H1 (cell line): ENCODE data around the gene NEDD8. TPM values are rescaled to one million over a fixed set of nuclear protein-coding genes. Genes with fewer than 3 reads are reported as not detected.
A peak's percentile ranks its signal among the peaks of the same experiment; 100 is the strongest.

ENCODE experiments used
- CTCF ChIA-PET: fragments of 300-600 bp; sonication (Branson Sonifier 250); formaldehyde crosslinking; loops from one replicate; lab custom pipeline; 2021; ENCODE audit not compliant: partially characterized antibody; lab: Charles Lee
- POLR2A ChIA-PET: fragments of 300-600 bp; sonication (Branson Sonifier 250); formaldehyde crosslinking; loops from one replicate; lab custom pipeline; 2021; ENCODE audit warnings: inconsistent platforms; ENCODE audit not compliant: partially characterized antibody; lab: Charles Lee
- DNase-seq, 2 experiments: peaks; one replicate each; pipeline versions ENCODE4 v3.0.0 to v3.0.0-alpha.2; 2010 to 2022; ENCODE audit warnings: low spot score in 2 of 2, low read depth in 1 of 2, mixed read lengths in 1 of 2
- FAIRE-seq: peaks from 2 replicates; lab custom pipeline; 2011; peaks lifted over from hg19 to GRCh38; lab: Jason Lieb, UNC
- H2AFZ ChIP-seq: 2 replicates; pipeline ENCODE4 v1.8.1; 2012; ENCODE audit warnings: low read length, inconsistent platforms
- H2AK5ac ChIP-seq: 2 replicates; pipeline ENCODE4 v1.6.1; 2013; ENCODE audit warnings: low read depth, low read length
- H2BK120ac ChIP-seq: replicated peaks from 2 replicates; pipeline ENCODE3; 2013; ENCODE audit warnings: low read depth, low read length, inconsistent platforms
- H2BK12ac ChIP-seq: 2 replicates; pipeline ENCODE4 v1.6.1; 2013; ENCODE audit warnings: low read depth, low read length
- H2BK15ac ChIP-seq: 2 replicates; pipeline ENCODE4 v1.6.1; 2013; ENCODE audit warnings: low read length
- H2BK20ac ChIP-seq: 2 replicates; pipeline ENCODE4 v1.6.1; 2013; ENCODE audit warnings: low read length
- H2BK5ac ChIP-seq: 2 replicates; pipeline ENCODE4 v1.6.1; 2013; ENCODE audit warnings: low read depth, low read length
- H3K14ac ChIP-seq: 2 replicates; pipeline ENCODE4 v1.6.1; 2013; ENCODE audit warnings: inconsistent platforms; ENCODE audit not compliant: insufficient read length
- H3K18ac ChIP-seq: 2 replicates; pipeline ENCODE4 v1.6.1; 2013; ENCODE audit warnings: low read length; ENCODE audit errors: extremely low read depth
- H3K23ac ChIP-seq: 2 replicates; pipeline ENCODE4 v1.6.1; 2013; ENCODE audit warnings: inconsistent platforms; ENCODE audit not compliant: insufficient read length
- H3K23me2 ChIP-seq: 2 replicates; pipeline ENCODE4 v1.6.1; 2013; ENCODE audit warnings: low read depth, low read length
- H3K27ac ChIP-seq: 2 replicates; pipeline ENCODE4 v1.6.1; 2011; ENCODE audit warnings: low read depth, low read length, inconsistent platforms
- H3K27me3 ChIP-seq, 4 experiments: replicated peaks in 1 of 4; 1 replicate in 1 of 4; 2 replicates in 3 of 4; pipeline versions ENCODE4 v1.6.1 to v1.8.1; 2011 to 2013; ENCODE audit warnings: low read length in 3 of 4, mild to moderate bottlenecking in 3 of 4, inconsistent platforms in 2 of 4, mixed read lengths in 2 of 4, moderate library complexity in 1 of 4; ENCODE audit not compliant: control insufficient read depth in 3 of 4, insufficient read depth in 3 of 4; ENCODE audit errors: extremely low read depth in 1 of 4
- H3K36me3 ChIP-seq, 4 experiments: 2 replicates each; pipeline versions ENCODE4 v1.6.1 to v1.8.1; 2011 to 2013; ENCODE audit warnings: mild to moderate bottlenecking in 4 of 4, low read length in 3 of 4, moderate library complexity in 2 of 4, control low read depth in 1 of 4, inconsistent platforms in 1 of 4; ENCODE audit not compliant: insufficient read depth in 4 of 4, control insufficient read depth in 2 of 4
- H3K4ac ChIP-seq: replicated peaks from 2 replicates; pipeline ENCODE3; 2013; ENCODE audit warnings: low read length, low read depth, mixed read lengths, inconsistent platforms; ENCODE audit not compliant: insufficient read length
- H3K4me1 ChIP-seq, 4 experiments: replicated peaks in 1 of 4; 1 replicate in 1 of 4; 2 replicates in 3 of 4; pipeline versions ENCODE4 v1.6.1 to v1.8.1; 2011 to 2013; ENCODE audit warnings: low read length in 3 of 4, inconsistent platforms in 2 of 4, mixed read lengths in 1 of 4; ENCODE audit not compliant: insufficient read depth in 4 of 4, control insufficient read depth in 3 of 4
- H3K4me2 ChIP-seq, 2 experiments: 2 replicates each; pipeline versions ENCODE4 v1.6.1 to v1.8.1; 2011 to 2013; ENCODE audit warnings: low read depth in 2 of 2, low read length in 2 of 2, control low read depth in 1 of 2, inconsistent platforms in 1 of 2, mild to moderate bottlenecking in 1 of 2; ENCODE audit not compliant: insufficient read depth in 1 of 2
- H3K4me3 ChIP-seq, 4 experiments: fragments of 200-600, 300-600 bp in 1 of 4; sonication (generic), shearing (Covaris generic), sonication (Bioruptor Twin) in 1 of 4; 2 replicates each; pipeline versions ENCODE4 v1.5.1 to v1.8.1; 2011 to 2016; ENCODE audit warnings: low read length in 4 of 4, low read depth in 3 of 4, control low read depth in 2 of 4, inconsistent platforms in 2 of 4, mild to moderate bottlenecking in 2 of 4, mixed read lengths in 1 of 4, moderate library complexity in 1 of 4; ENCODE audit not compliant: insufficient read depth in 2 of 4; ENCODE audit errors: extremely low read depth in 1 of 4
- H3K56ac ChIP-seq: replicated peaks from 2 replicates; pipeline ENCODE3; 2013; ENCODE audit warnings: low read depth, mild to moderate bottlenecking, mixed read lengths, low read length, inconsistent platforms; ENCODE audit not compliant: insufficient read length
- H3K79me1 ChIP-seq: 2 replicates; pipeline ENCODE4 v1.6.1; 2013; ENCODE audit warnings: low read depth, low read length, control low read depth
- H3K79me2 ChIP-seq, 2 experiments: 2 replicates each; pipeline versions ENCODE4 v1.6.1 to v1.8.1; 2012 to 2013; ENCODE audit warnings: low read length in 2 of 2, mild to moderate bottlenecking in 2 of 2, inconsistent platforms in 1 of 2; ENCODE audit not compliant: insufficient read depth in 2 of 2, control insufficient read depth in 1 of 2
- H3K9ac ChIP-seq, 4 experiments: replicated peaks in 1 of 4; 1 replicate in 1 of 4; 2 replicates in 3 of 4; pipeline versions ENCODE4 v1.6.1 to v1.8.1; 2011 to 2013; ENCODE audit warnings: low read depth in 3 of 4, low read length in 3 of 4, control low read depth in 2 of 4, mild to moderate bottlenecking in 2 of 4, moderate library complexity in 2 of 4, inconsistent platforms in 1 of 4; ENCODE audit errors: extremely low read depth in 1 of 4
- H3K9me3 ChIP-seq, 2 experiments: 2 replicates each; pipeline versions ENCODE4 v1.6.1 to v1.8.1; 2012 to 2013; ENCODE audit warnings: mild to moderate bottlenecking in 2 of 2, moderate library complexity in 2 of 2, control low read depth in 1 of 2, inconsistent platforms in 1 of 2, low read depth in 1 of 2, low read length in 1 of 2, mixed read lengths in 1 of 2; ENCODE audit not compliant: insufficient read depth in 2 of 2
- H4K20me1 ChIP-seq, 2 experiments: replicated peaks in 1 of 2; 2 replicates each; pipeline versions ENCODE3 to v1.8.1; 2011 to 2013; ENCODE audit warnings: inconsistent platforms in 2 of 2, low read length in 2 of 2, mild to moderate bottlenecking in 1 of 2; ENCODE audit not compliant: insufficient read depth in 2 of 2, control insufficient read depth in 1 of 2
- H4K5ac ChIP-seq: 2 replicates; pipeline ENCODE4 v1.6.1; 2013; ENCODE audit warnings: low read length, low read depth, mixed read lengths, inconsistent platforms; ENCODE audit not compliant: insufficient read length
- H4K8ac ChIP-seq: 2 replicates; pipeline ENCODE4 v1.8.0; 2013; ENCODE audit warnings: mild to moderate bottlenecking, moderate library complexity, low read length, inconsistent platforms; ENCODE audit not compliant: insufficient read depth; ENCODE audit errors: extremely low read depth
- H4K91ac ChIP-seq: replicated peaks from 2 replicates; pipeline ENCODE3; 2013; ENCODE audit warnings: low read length, mixed read lengths, inconsistent platforms; ENCODE audit not compliant: insufficient read length
- ASH2L ChIP-seq: fragments of 200-600, 300-600 bp; sonication (generic); IDR thresholded peaks from one replicate; pipeline ENCODE4 v1.7.1; 2017; ENCODE audit warnings: low read length
- GABPA ChIP-seq: IDR thresholded peaks from 2 replicates; pipeline ENCODE4 v1.6.1; 2011; ENCODE audit warnings: mild to moderate bottlenecking, low read length, moderate library complexity, borderline replicate concordance; ENCODE audit not compliant: insufficient read depth
- HDAC2 ChIP-seq, 2 experiments: fragments of 300-600 bp in 1 of 2; sonication (generic) in 1 of 2; IDR thresholded peaks; 2 replicates each; pipeline ENCODE4 v1.6.1; 2011 to 2012; ENCODE audit warnings: low read depth in 2 of 2, low read length in 2 of 2, mild to moderate bottlenecking in 2 of 2, moderate library complexity in 2 of 2, borderline replicate concordance in 1 of 2, inconsistent platforms in 1 of 2
- KDM1A ChIP-seq: fragments of 200-600, 300-600 bp; sonication (generic); IDR thresholded peaks from 2 replicates; pipeline ENCODE4 v1.7.1; 2016; ENCODE audit warnings: mild to moderate bottlenecking, low read length, borderline replicate concordance
- RBBP5 ChIP-seq: IDR thresholded peaks from 2 replicates; pipeline ENCODE4 v1.7.1; 2012; ENCODE audit warnings: low read depth, mild to moderate bottlenecking, inconsistent platforms, low read length, moderate library complexity, borderline replicate concordance
- SIN3A ChIP-seq, 2 experiments: IDR thresholded peaks in 1 of 2; conservative IDR thresholded peaks in 1 of 2; 2 replicates each; pipeline ENCODE4 v1.6.1; 2011 to 2012; ENCODE audit warnings: low read length in 2 of 2, improper control_type of control experiment in 1 of 2, low read depth in 1 of 2, mild to moderate bottlenecking in 1 of 2
- SIX5 ChIP-seq: IDR thresholded peaks from 2 replicates; pipeline ENCODE4 v1.6.1; 2011; ENCODE audit warnings: mild to moderate bottlenecking, low read depth, low read length
- WGBS, 2 experiments: shearing (Covaris generic) in 1 of 2; methylation state at CpG; one replicate each; pipeline versions ENCODE4 v1.1.6 to v1.1.7; 2013 to 2015; ENCODE audit warnings: low lambda C conversion rate in 2 of 2, mixed read lengths in 2 of 2, inconsistent platforms in 1 of 2, low coverage in 1 of 2, missing lambda C conversion rate in 1 of 2; ENCODE audit not compliant: insufficient replicate concordance in 2 of 2, insufficient coverage in 1 of 2, insufficient read length in 1 of 2; ENCODE audit errors: extremely low coverage in 1 of 2, missing lambda C conversion rate in 1 of 2; 5-methylcytosine and 5-hydroxymethylcytosine counted together
- long read RNA-seq, 2 experiments: library from RNA in 1 of 2; library from capped mRNA in 1 of 2; stranded (forward); transcript quantifications; one replicate each; pipeline ENCODE4 v2.0.0, GENCODE V29; 2021; ENCODE audit warnings: inconsistent platforms in 1 of 2
- polyA minus RNA-seq, 3 experiments: library from RNA; depleted of rRNA, polyadenylated mRNA; stranded (reverse); fragments of >200 nt; gene quantifications; 1 replicate in 2 of 3; 2 replicates in 1 of 3; pipeline ENCODE4 v1.2.3, GENCODE V29; 2011
- polyA plus RNA-seq, 7 experiments: library from polyadenylated mRNA; depleted of rRNA in 3 of 7; stranded (reverse) in 5 of 7; unstranded in 2 of 7; fragments of >200 nt in 5 of 7; fragments of 200-250 nt in 2 of 7; gene quantifications; 1 replicate in 5 of 7; 2 replicates in 1 of 7; 4 replicates in 1 of 7; pipeline versions ENCODE4 v1.2.1 to v1.2.3, GENCODE V29; 2011 to 2013; ENCODE audit warnings: missing spikeins in 2 of 7, mixed read lengths in 2 of 7
- total RNA-seq: library from RNA; stranded (reverse); fragmentation: NEBNext Ultra II Directional; extraction: Animal tissue kit (Norgen Biotek cat#: 25700); gene quantifications from 2 replicates; pipeline ENCODE4 v1.2.1, GENCODE V29; 2021

NEDD8 gene
- 241 and 253 TPM in 2 replicates for total RNA-seq
- 196 and 317 TPM in 2 replicates for polyA plus RNA-seq (2011; rRNA removed)
- polyA plus RNA-seq (2011; cell fraction: cytosol; rRNA removed): 304 TPM
- polyA plus RNA-seq (2011; cell fraction: nucleus; rRNA removed): 126 TPM
- 368 to 472 TPM (median 440 TPM) in 4 replicates for polyA plus RNA-seq (2012, experiment 1 of 2)
- 1,298 TPM for polyA plus RNA-seq (2012, experiment 2 of 2)
- polyA plus RNA-seq (2013, experiment 1 of 2): 411 TPM
- 426 TPM for polyA plus RNA-seq (2013, experiment 2 of 2)
- 70.9 and 75.2 TPM in 2 replicates for polyA minus RNA-seq (2011; rRNA and poly(A)+ RNA removed)
- polyA minus RNA-seq (2011; cell fraction: cytosol; rRNA and poly(A)+ RNA removed): 68.0 TPM
- polyA minus RNA-seq (2011; cell fraction: nucleus; rRNA and poly(A)+ RNA removed): 51.1 TPM
- long read RNA-seq, experiment 1, transcript NEDD8-208 (3 exons, 654 nt): minor isoform, 5 of 177 reads
- long read RNA-seq, experiment 1, transcript NEDD8-201 (4 exons, 708 nt): major isoform, 151 of 177 reads
- long read RNA-seq, experiment 1, partial matches to known transcripts: 6 of 177 reads
- long read RNA-seq, experiment 1, other reads (novel, unspliced or antisense): 12 of 177 reads
- long read RNA-seq, experiment 2, transcript NEDD8-201 (4 exons, 708 nt): major isoform, 10 of 14 reads
- long read RNA-seq, experiment 2, partial matches to known transcripts: 1 of 14 reads
- long read RNA-seq, experiment 2, other reads (novel, unspliced or antisense): 0 of 14 reads

- Histone ChIP-seq H3K4me3 (peak within 1 kb of the TSS; percentile 81 to 97 (median 88)), H3K79me2 (peaks cover 3 to 48% of the 10 kb centered on the region in 2 experiments; a peak in 2 of 4 replicates), H3K27me3 (no peaks in the 10 kb centered on the region; a peak in 1 of 7 replicates), H2BK12ac (peak within 1 kb of the TSS; percentile 69; the same call in 1 of the 2 replicates), H4K5ac (peak within 1 kb of the TSS; percentile 100), H3K56ac (peak within 1 kb of the TSS; percentile 97), H2AFZ (peak within 1 kb of the TSS; percentile 96), H2AK5ac (peak within 1 kb of the TSS; percentile 96), H4K20me1 (peaks cover 0 to 7% of the 10 kb centered on the region in 2 experiments), H3K9me3 (no peaks in the 10 kb centered on the region), H2BK5ac (peak within 1 kb of the TSS; percentile 96), H2BK120ac (peak within 1 kb of the TSS; percentile 57), H3K4me2 (peak within 1 kb of the TSS; percentile 86 to 92), H3K23me2 (peaks cover 11% of the 10 kb centered on the region), H3K79me1 (no peaks in the 10 kb centered on the region; the same call in 1 of the 2 replicates), H4K8ac (peak within 1 kb of the TSS; percentile 93), H2BK15ac (peak within 1 kb of the TSS; percentile 66; the same call in 1 of the 2 replicates), H3K23ac (no peak within 1 kb of the TSS), H3K14ac (no peak within 1 kb of the TSS), H3K18ac (peak within 1 kb of the TSS; percentile 99), H4K91ac (peak within 1 kb of the TSS; percentile 90), H3K9ac (peak within 1 kb of the TSS; percentile 81 to 89 (median 84)), H3K36me3 (peaks cover 4 to 25% (median 16%) of the 10 kb centered on the region in 4 experiments), H3K4me1 (peaks cover 2 to 14% (median 4%) of the 10 kb centered on the region in 4 experiments; a peak in 5 of 7 replicates), H3K4ac (peak within 1 kb of the TSS; percentile 7), H3K27ac (peak within 1 kb of the TSS; percentile 94), H2BK20ac (no peak within 1 kb of the TSS)
- ChIA-PET CTCF (interaction anchor here (0.7 to 1.8 kb wide), 4 partner anchors 10 to 279 kb away, joined by 3 to 7 read pairs (median 4); partner anchors contain the start of genes DHRS4 and TINF2), POLR2A (interaction anchor here (0.9 to 2.3 kb wide), 9 partner anchors 9 to 70 kb away, joined by 3 to 12 read pairs (median 6); partner anchors contain the start of genes CHMP4A, DHRS1, NOP9 and RABGGTA)
- peak in 1 of 2 experiments; percentile 91 for DNase-seq
- no peak for FAIRE-seq
- 1% methylated on average over 28 of the region's 30 CpGs; no CpG with 5 or more reads in 1 of the 2 experiments for WGBS, 2 experiments
- TF ChIP-seq ASH2L (no peak), SIN3A (conservative IDR thresholded peaks at IDR 0.05 in 1 of 2, IDR thresholded peaks at IDR 0.05 in 1 of 2; ENCODE audit: low read depth in 1 of 2, low read length in 2 of 2) (peak in 1 of 2 experiments; percentile 84; a peak in 2 of 4 replicates), GABPA (peak; percentile 73; the same call in 1 of the 2 replicates), HDAC2 (IDR thresholded peaks at IDR 0.05; ENCODE audit: borderline replicate concordance in 1 of 2, low read depth in 2 of 2, low read length in 2 of 2) (no peak), KDM1A (no peak), SIX5 (peak; percentile 95), RBBP5 (0 out of 2 replicates have a peak, but pooled peaks have one; percentile 19)
Observed at GRCh38 chr14:24232121-24232644, at the start of gene NEDD8. Gene NEDD8 (minus strand): TSS chr14:24232367. CDS start chr14:24232267, 100 bp downstream.
